ENCODE results near the gene TMC8.
"Not testable (repeated sequence)": the region's sequence is repeated elsewhere in the genome, so short reads cannot be mapped to it uniquely, and the experiment has no call there.

The TMC8 gene

DNA sequence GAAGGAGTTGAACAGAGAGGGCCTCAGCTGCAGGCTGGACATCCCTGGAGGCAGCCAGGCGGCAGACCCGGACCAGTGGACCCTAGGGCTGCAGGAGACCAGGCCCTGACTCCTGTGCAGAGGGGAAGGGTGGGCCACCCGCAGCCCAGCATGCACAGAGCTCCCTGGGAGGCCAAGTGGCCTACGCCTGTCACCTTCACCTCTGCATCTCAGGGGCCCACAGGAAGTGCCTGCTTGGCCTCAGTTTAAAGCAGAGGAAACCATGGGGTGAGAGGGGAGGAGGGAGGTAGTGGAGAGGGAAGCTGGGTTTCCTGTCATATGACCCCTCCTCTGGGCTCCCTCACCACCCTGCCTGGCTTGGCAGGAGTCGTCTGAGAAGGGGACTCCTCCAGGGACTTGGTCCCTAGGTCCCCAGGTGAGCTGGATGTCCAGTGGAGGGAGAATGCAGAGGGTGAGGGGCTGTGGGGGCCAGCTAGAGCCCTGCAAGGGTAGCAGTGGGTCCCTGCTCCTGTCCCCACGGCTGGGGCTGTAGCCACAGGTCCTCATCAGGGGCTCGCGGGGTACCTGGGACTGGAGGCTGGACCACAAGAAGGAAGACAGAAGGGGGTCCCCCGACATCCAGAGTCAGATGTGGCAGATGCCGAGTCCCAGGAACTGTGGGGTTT, at the start of gene TMC8:
TMC8 (plus strand) TSS at position 335 of the 665 bp plus-strand sequence. CDS start 818 bp downstream, outside the sequence.
- no peak for FAIRE-seq

DNA sequence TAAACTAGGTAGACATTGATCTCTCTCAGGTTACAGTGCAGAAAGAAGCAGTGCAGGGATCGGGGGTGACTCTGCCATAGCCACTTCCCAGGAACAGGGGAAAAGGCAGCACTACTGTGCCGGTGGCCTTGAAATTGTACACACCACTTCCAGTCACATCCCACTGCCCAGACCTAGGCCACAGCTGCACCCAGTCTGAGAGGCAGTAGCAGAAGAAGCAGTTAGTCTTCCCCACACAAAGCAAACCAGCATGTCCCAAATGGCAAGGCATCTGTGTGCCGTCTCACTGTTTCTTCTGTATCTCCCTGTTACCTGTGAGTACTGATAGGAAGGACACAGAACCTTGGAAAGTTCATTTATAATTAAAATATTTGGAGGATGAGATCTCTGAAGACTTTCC, 49.0 kb upstream of the TMC8 start:
- FAIRE-seq = no peak

DNA sequence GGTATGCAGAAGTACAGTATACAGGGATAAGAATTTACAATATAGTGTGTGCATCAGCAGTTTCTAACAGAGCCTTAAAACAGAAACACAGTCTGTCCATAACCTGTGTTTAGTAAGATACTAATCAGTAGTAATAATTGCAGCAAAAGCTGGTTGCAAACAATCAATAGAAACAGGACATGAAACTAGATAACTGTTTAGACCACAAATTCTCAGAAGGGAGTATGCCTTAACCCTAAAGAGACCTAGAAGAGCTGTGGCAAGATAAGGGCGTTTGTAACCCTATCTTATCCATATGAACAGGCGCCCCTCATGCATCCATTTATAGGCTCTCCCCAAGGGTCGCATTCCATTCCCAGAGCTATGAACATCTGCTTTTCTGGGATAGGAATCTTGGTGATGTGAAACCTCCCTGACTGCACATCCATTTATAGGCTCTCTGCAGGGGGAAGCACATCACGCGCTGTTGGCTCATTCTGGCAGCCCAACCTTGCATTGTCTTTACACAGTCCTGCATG, 48.2 kb upstream of the TMC8 start:
- FAIRE-seq = not testable (repeated sequence)

GRCh38 chr17:78082988-78083387, 47.6 kb upstream of the TMC8 start:
- no peak for FAIRE-seq

GRCh38 chr17:78086740-78087139, 43.8 kb upstream of the TMC8 start:
- no peak for FAIRE-seq

GRCh38 chr17:78088529-78088928, 42.0 kb upstream of the TMC8 start:
- no peak for FAIRE-seq

- no peak for FAIRE-seq
Measured at GRCh38 chr17:78089576-78090281, 40.8 kb upstream of the TMC8 start.

- FAIRE-seq = no peak
Measured at GRCh38 chr17:78092794-78093324, 37.7 kb upstream of the TMC8 start.

- no peak for FAIRE-seq
Measured at GRCh38 chr17:78095035-78095434, 35.5 kb upstream of the TMC8 start.

- FAIRE-seq = no peak
Measured at GRCh38 chr17:78096093-78096492, 34.5 kb upstream of the TMC8 start.

GRCh38 chr17:78101112-78101511, 29.5 kb upstream of the TMC8 start:
- no peak for FAIRE-seq

- FAIRE-seq = no peak
Measured at GRCh38 chr17:78101542-78101941, 29.0 kb upstream of the TMC8 start.

DNA sequence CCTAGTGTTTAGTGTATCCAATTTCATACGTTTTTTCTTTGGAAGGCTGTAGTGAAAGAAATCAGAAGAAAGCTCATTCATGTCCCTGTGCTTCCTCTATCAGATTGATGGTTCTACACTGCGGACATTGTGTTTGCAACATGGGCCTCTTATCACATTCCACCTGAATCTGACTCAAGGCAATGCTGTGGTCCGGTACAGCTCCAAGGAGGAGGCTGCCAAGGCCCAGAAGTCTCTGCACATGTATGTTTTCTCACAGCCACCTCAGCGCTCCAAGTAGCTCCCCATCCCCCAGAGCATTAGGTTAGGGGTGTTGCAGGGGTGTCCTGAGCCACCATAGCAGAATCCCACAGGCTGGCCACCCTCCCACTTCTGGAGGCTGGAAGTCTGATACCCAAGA, 27.3 kb upstream of the TMC8 start:
- no peak for FAIRE-seq

GRCh38 chr17:78104540-78104941, 26.0 kb upstream of the TMC8 start:
- no peak for FAIRE-seq

DNA sequence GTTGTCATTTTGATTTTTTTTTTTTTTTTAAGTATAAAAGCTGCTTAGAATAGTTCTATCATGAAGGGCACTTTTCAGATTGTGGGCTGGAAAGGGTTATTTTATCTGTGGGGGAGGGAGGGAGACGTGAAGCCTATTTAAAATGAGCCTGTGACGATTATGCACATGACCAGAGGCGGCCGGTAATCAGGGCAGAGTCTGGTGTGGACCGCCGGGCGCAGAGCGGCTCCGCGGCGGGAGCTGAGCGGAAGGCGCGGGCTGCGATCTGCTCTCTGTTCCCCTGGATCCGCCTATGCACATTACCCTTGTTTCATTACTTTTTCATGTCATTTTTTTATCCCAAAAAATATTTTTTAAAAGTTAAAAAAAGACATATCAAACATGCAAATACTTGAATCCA, 25.5 kb upstream of the TMC8 start:
- no peak for FAIRE-seq

DNA sequence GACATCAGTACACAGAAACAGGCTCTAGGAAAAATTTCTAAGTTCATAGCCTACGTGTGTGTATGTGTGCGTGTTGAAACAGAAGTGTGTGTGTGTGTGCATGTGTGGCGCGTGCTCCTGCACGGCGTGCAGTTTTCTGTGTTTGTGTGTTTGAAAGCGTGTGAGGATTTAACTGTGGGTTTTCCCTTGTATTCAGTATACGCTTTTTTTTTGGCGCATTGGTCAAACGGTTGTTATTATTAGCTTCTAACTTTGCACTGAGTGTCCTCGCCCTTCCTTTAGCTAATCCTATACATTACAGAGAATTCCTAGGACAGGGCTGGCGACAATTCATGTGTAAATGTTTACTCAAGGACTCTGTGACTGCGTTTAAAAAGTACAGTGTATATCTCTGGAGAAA, 25.0 kb upstream of the TMC8 start:
- FAIRE-seq = no peak

GRCh38 chr17:78106211-78106610, 24.4 kb upstream of the TMC8 start:
- no peak for FAIRE-seq

DNA sequence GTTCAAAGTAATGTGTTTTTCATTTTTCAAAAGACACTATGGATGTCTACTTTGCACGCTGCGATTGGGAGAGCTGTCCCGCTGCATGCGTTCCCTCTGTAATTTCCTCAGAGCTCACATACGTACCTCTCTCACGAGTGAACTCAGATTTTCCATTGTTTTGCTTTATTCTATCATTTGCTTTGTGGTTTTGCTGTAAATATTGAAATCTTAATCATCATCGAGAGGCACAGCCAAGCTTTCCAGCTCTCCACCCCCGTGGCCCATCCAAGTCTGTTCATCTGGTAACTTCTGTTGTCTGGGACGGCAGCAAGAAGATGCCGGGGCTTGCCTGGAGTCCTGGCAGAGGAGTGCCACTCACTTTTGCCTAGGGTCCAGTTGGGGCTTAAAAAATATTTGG, 23.1 kb upstream of the TMC8 start:
- FAIRE-seq = no peak

GRCh38 chr17:78107976-78108725, 22.4 kb upstream of the TMC8 start:
- FAIRE-seq = no peak

DNA sequence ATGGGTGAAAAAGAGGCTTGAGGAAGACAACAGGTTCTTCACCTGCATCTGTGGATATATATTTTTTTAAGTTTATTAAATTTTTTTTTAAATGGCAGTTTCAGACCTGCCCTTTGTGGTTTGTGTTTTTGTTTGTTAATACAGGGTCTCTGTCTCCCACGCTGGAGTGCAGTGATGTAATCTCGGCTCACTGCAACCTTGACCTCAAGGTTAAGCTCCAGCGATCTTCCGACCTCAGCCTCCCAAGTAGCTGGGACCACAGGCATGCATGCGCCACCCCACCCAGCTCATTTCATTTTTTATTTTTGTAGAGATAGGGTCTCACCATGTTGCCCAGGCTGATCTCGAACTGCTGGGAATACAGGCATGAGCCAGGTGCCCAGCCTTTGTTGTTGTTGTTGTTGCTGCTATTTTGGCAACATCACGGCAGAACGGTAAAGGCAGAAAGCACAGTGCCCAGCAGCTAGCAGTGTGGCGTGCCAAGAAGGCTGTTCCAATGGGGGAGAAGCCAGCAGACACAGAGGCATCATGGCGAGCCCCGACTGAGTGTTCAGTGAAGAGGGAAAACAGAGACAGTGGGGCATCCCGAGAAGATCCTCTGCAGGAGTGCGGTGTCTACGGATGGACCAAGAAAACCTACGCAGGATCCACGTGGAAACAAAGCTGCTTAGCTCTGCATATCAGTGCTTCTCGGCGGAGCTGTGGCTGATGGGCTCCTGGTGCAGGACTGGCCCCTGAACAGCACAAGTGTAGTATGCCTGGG, 21.7 kb upstream of the TMC8 start:
- no peak for FAIRE-seq

GRCh38 chr17:78109489-78109761, 21.1 kb upstream of the TMC8 start:
- no peak for FAIRE-seq

DNA sequence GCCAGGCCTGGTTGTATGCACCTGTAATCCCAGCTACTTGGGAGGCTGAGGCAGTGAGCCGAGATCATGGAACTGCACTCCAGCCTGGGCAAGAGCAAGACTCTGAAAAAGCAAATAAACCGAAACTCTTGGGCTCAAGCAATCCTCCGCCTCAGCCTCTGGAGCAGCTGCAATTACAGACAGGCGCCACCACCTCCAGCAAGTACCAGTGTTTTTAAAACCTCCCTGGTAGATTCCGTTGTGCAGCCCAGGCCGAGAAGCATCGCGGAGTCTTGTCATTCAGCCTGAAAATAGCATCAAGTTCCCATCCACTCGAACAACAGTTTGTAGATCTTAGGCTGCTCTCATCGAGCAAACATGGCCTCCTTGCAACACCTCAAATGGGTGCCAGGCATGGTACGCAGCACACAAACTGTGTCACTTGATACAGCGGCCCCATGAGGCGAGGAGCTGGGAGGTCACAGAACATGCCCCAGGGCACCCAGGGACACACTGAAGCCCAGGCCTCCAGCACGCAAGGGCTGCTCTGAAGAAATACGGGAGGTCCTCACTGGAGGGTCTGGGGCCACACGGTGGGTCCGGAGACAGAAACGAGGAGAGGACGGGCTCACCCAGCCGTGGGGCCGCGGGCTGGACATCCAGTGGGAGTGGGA, 20.1 kb upstream of the TMC8 start:
- FAIRE-seq = no peak

Measured in G401.6 (cell line).